K562 (cell line): ENCODE results near the gene IMMP2L. TPM values are rescaled to one million over a fixed set of nuclear protein-coding genes. Genes with fewer than 3 reads are reported as not detected.

Experiments
- ATAC-seq: fragments of 200-7000 bp; cut with Tn5 transposase; 3 replicates; pipeline ENCODE4 v1.9.1; 2020; ENCODE audit warnings: moderate library complexity
- BruUV-seq: library from RNA; stranded (reverse); fragments of 400-500 nt; replicated peaks from 2 replicates; lab custom pipeline; 2021; lab: Mats Ljungman, UMichigan
- CTCF ChIA-PET: fragments of 300-600 bp; formaldehyde crosslinking; extraction: SDS; loops from one replicate; lab custom pipeline; 2021; ENCODE audit warnings: low intra/inter-chr PET ratio; lab: Yijun Ruan, JAX
- POLR2A ChIA-PET: fragments of 300-600, 350-650 bp; sonication (Branson Sonifier 250); formaldehyde crosslinking; extraction: SDS; loops from one replicate; lab custom pipeline; 2021; ENCODE audit warnings: antibody characterized with exemption, inconsistent platforms; lab: Yijun Ruan, JAX
- DNase-seq, 4 experiments: peaks; one replicate each; pipeline versions ENCODE4 v3.0.0 to v3.0.0-alpha.2; 2011 to 2018; ENCODE audit warnings: low spot score in 3 of 4, mixed read lengths in 3 of 4; ENCODE audit errors: extremely low read depth in 1 of 4
- FAIRE-seq: peaks from 2 replicates; lab custom pipeline; 2011; peaks lifted over from hg19 to GRCh38; lab: Jason Lieb, UNC
- H2AFZ ChIP-seq: 2 replicates; pipeline ENCODE4 v1.6.0; 2011; ENCODE audit warnings: low read depth, low read length, control low read depth, inconsistent platforms
- H3K27ac ChIP-seq: fragments of 200-600 bp; 3 replicates; pipeline ENCODE4 v1.8.0; 2011; ENCODE audit warnings: low read depth, mild to moderate bottlenecking, control low read depth, inconsistent platforms, low read length, moderate library complexity, mixed read lengths; ENCODE audit errors: extremely low read depth
- H3K27me3 ChIP-seq, 2 experiments: fragments of 300-600 bp in 1 of 2; 2 replicates in 1 of 2; 3 replicates in 1 of 2; pipeline versions ENCODE4 v1.6.0 to v1.8.0; 2011; ENCODE audit warnings: inconsistent platforms in 2 of 2, low read length in 2 of 2, mild to moderate bottlenecking in 1 of 2, mixed read lengths in 1 of 2, moderate library complexity in 1 of 2; ENCODE audit not compliant: control insufficient read depth in 2 of 2, insufficient read depth in 2 of 2
- H3K36me3 ChIP-seq: fragments of 300-600 bp; 3 replicates; pipeline ENCODE4 v1.8.0; 2011; ENCODE audit warnings: mild to moderate bottlenecking, low read length, inconsistent platforms; ENCODE audit not compliant: control insufficient read depth, insufficient read depth
- H3K4me1 ChIP-seq, 2 experiments: fragments of 200-600 bp in 1 of 2; replicated peaks in 1 of 2; 2 replicates in 1 of 2; 3 replicates in 1 of 2; pipeline versions ENCODE4 v1.5.1 to v1.8.0; 2011; ENCODE audit warnings: inconsistent platforms in 2 of 2, low read length in 2 of 2, mild to moderate bottlenecking in 1 of 2, mixed read lengths in 1 of 2, moderate library complexity in 1 of 2; ENCODE audit not compliant: control insufficient read depth in 2 of 2, insufficient read depth in 2 of 2
- H3K4me2 ChIP-seq: 2 replicates; pipeline ENCODE4 v1.6.1; 2011; ENCODE audit warnings: low read length, control low read depth, inconsistent platforms, mixed read lengths; ENCODE audit not compliant: insufficient read depth
- H3K4me3 ChIP-seq: fragments of 200-600 bp; sonication (generic), shearing (Covaris generic); 2 replicates; pipeline ENCODE4 v1.5.1; 2016; ENCODE audit warnings: control low read depth, inconsistent platforms
- H3K79me2 ChIP-seq: fragments of 200-600 bp; 3 replicates; pipeline ENCODE4 v1.8.0; 2011; ENCODE audit warnings: low read length, inconsistent platforms; ENCODE audit not compliant: control insufficient read depth, insufficient read depth
- H3K9ac ChIP-seq, 2 experiments: 2 replicates each; pipeline versions ENCODE4 v1.6.0 to v1.6.1; 2011; ENCODE audit warnings: low read depth in 2 of 2, low read length in 2 of 2, control low read depth in 1 of 2, inconsistent platforms in 1 of 2, mild to moderate bottlenecking in 1 of 2, mixed read lengths in 1 of 2; ENCODE audit not compliant: insufficient read depth in 1 of 2
- H3K9me1 ChIP-seq: one replicate; pipeline ENCODE4 v1.6.0; 2011; ENCODE audit warnings: inconsistent platforms, mild to moderate bottlenecking, low read length, moderate library complexity; ENCODE audit not compliant: control insufficient read depth, insufficient read depth
- H3K9me3 ChIP-seq: replicated peaks from 2 replicates; pipeline ENCODE4 v1.5.1; 2011; ENCODE audit warnings: low read depth, low read length, inconsistent platforms; ENCODE audit not compliant: control insufficient read depth, insufficient read depth
- H4K20me1 ChIP-seq: replicated peaks from 2 replicates; pipeline ENCODE4 v1.6.1; 2011; ENCODE audit warnings: low read length, inconsistent platforms, mixed read lengths; ENCODE audit not compliant: control insufficient read depth, insufficient read depth
- CEBPB ChIP-seq: fragments of 450-650 bp; IDR thresholded peaks from 2 replicates; pipeline ENCODE4 v1.6.1; 2016; ENCODE audit warnings: missing genetic modification characterization, missing compliant biosample characterization
- CEBPG ChIP-seq, 3 experiments: fragments of 200-800 bp in 1 of 3; sonication (Bioruptor generic) in 1 of 3; sonication (generic) in 1 of 3; formaldehyde crosslinking in 1 of 3; IDR thresholded peaks in 2 of 3; conservative IDR thresholded peaks in 1 of 3; 2 replicates each; pipeline versions ENCODE4 v1.6.1 to v1.8.0; 2016 to 2022; ENCODE audit warnings: missing compliant biosample characterization in 2 of 3, missing genetic modification characterization in 2 of 3, mild to moderate bottlenecking in 1 of 3, missing genetic modification reagents in 1 of 3
- HLTF ChIP-seq: fragments of 450-650 bp; IDR thresholded peaks from 2 replicates; pipeline ENCODE4 v1.6.1; 2016
- MEF2D ChIP-seq: conservative IDR thresholded peaks from 2 replicates; pipeline ENCODE4 v1.6.1; 2016; ENCODE audit warnings: low read depth, missing genetic modification characterization, missing compliant biosample characterization
- NFE2 ChIP-seq: IDR thresholded peaks from 2 replicates; pipeline ENCODE4 v1.6.1; 2014; ENCODE audit warnings: antibody characterized with exemption, low read depth
- PHF8 ChIP-seq: fragments of 200-600 bp; sonication (generic); IDR thresholded peaks from 2 replicates; pipeline ENCODE4 v1.6.1; 2012; ENCODE audit warnings: mixed run types, mild to moderate bottlenecking, inconsistent platforms, low read length, moderate library complexity, borderline replicate concordance
- ZNF232 ChIP-seq: sonication (generic); formaldehyde crosslinking; IDR thresholded peaks from 2 replicates; pipeline ENCODE4 v1.8.0; 2022; ENCODE audit warnings: mild to moderate bottlenecking, missing genetic modification reagents
- ZNF583 ChIP-seq: fragments of 250-450 bp; sonication (Bioruptor Pico); IDR thresholded peaks from 2 replicates; pipeline ENCODE4 v1.4.0; 2020
- WGBS: fragments of 100-300 bp; shearing (Covaris generic); methylation state at CpG from one replicate; pipeline ENCODE4 v1.1.6; 2016; ENCODE audit warnings: low coverage, mixed read lengths; ENCODE audit not compliant: insufficient coverage; ENCODE audit errors: missing lambda C conversion rate; 5-methylcytosine and 5-hydroxymethylcytosine counted together
- in situ Hi-C: fragments of 300-500 bp; cut with MboI; formaldehyde crosslinking; loops from 4 replicates; pipeline ENCODE4 v1.15.0; 2018; ENCODE audit warnings: inconsistent platforms, mixed read lengths
- intact Hi-C: fragments of 100-400 bp; cut with micrococcal nuclease; formaldehyde crosslinking; loops from 2 replicates; pipeline ENCODE4 v1.14.2; 2022
- polyA plus RNA-seq, 8 experiments: library from polyadenylated mRNA; depleted of rRNA in 4 of 8; stranded (reverse) in 5 of 8; unstranded in 3 of 8; fragments of >200 nt; fragmentation: Nextera tagmentation in 2 of 8; fragmentation: Illumina TruSeq in 1 of 8; extraction: Ambion mirVana in 2 of 8; extraction: Trizol in 1 of 8; gene quantifications; 2 replicates each; pipeline versions ENCODE4 v1.2.1 to v1.2.3, GENCODE V29; 2011 to 2014; ENCODE audit warnings: inconsistent platforms in 1 of 8, missing spikeins in 1 of 8
- total RNA-seq, 7 experiments: library from RNA; depleted of rRNA in 6 of 7; stranded (reverse); fragments of >200 nt in 6 of 7; fragmentation: Illumina TruSeq in 2 of 7; extraction: Trizol in 2 of 7; gene quantifications; 2 replicates each; pipeline versions ENCODE4 v1.2.1 to v1.2.3, GENCODE V29; 2011 to 2021; ENCODE audit warnings: low replicate concordance in 1 of 7
- TF ChIP-seq, protein P1 (sequence below): fragments of 450-650 bp; IDR thresholded peaks from 2 replicates; pipeline ENCODE4 v1.6.1; 2016; ENCODE audit warnings: missing biosample characterization, missing genetic modification characterization

Gene IMMP2L
- total and polyA plus RNA-seq, 9 of the 15 experiments (the other 6 are each of a cell fraction or from before 2014, with no cell fraction given) = 29.7 to 116 (median 53.0) TPM

- TF ChIP-seq ZNF583 (CRISPR knock-in tag) = no peak
- no peak for TF ChIP-seq MEF2D
- no peak for TF ChIP-seq PHF8
- TF ChIP-seq ZNF232 (CRISPR knock-in tag) = no peak
Measured at GRCh38 chr7:111600091-111600490, 37.8 kb upstream of the IMMP2L start (continued).

DNA sequence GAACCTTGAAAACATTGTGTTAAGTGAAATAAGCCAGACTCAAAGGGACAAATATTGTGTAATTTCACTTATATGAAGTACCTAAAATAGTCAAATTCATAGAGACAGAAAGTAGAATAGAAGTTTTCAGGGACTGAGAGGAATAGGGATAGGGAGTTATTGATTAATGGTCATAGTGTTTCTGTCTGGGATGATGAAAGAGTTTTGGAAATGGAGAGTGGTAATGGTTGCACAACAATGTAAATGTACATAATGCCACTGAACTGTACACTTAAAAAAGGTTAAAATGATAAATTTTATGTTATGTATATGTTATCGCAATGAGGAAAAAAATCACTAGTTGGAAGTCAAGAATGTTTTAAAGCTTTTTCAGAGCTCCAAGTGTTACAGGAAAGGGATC is 33.5 kb upstream of the IMMP2L start:
- H3K9me3 ChIP-seq = no peaks in the 10 kb centered on the region
- no peaks in the 10 kb centered on the region for H3K36me3 ChIP-seq
- H3K4me2 ChIP-seq = no peak overlapping the region
- ATAC-seq (no peak), DNase-seq (no peak), FAIRE-seq (no peak)
- H2AFZ ChIP-seq = no peak overlapping the region
- intact Hi-C loops = no loop called here
- H3K27me3 ChIP-seq = peaks cover 0 to 5% of the 10 kb centered on the region in 2 experiments; a peak in 2 of 5 replicates
- H3K27ac ChIP-seq = no peak overlapping the region
- no TSS peak for BruUV-seq
- no peak overlapping the region for H3K4me3 ChIP-seq
- TF ChIP-seq NFE2 = no peak
- no peak for TF ChIP-seq CEBPG (CRISPR knock-in tag; IDR thresholded peaks at IDR 0.05)
- peak; percentile 53 to 67; a peak in 2 of 4 replicates for TF ChIP-seq CEBPG (tag; conservative IDR thresholded peaks at IDR 0.05 in 1 of 2, IDR thresholded peaks at IDR 0.05 in 1 of 2)
- TF ChIP-seq, protein P1, sequence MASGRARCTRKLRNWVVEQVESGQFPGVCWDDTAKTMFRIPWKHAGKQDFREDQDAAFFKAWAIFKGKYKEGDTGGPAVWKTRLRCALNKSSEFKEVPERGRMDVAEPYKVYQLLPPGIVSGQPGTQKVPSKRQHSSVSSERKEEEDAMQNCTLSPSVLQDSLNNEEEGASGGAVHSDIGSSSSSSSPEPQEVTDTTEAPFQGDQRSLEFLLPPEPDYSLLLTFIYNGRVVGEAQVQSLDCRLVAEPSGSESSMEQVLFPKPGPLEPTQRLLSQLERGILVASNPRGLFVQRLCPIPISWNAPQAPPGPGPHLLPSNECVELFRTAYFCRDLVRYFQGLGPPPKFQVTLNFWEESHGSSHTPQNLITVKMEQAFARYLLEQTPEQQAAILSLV (tag) = 0 out of 2 replicates have a peak, but pooled peaks have one; percentile 27
- peak; percentile 85; the same call in 1 of the 2 replicates for TF ChIP-seq CEBPB
- TF ChIP-seq HLTF = no peak
- 18% methylated on average over 1 of the region's 1 CpG for WGBS
- POLR2A ChIA-PET = no interaction called here
- no peaks in the 10 kb centered on the region for H3K4me1 ChIP-seq
- in situ Hi-C loops = no loop called here
- no peaks in the 10 kb centered on the region for H3K9me1 ChIP-seq
- H4K20me1 ChIP-seq = no peaks in the 10 kb centered on the region
- H3K79me2 ChIP-seq = no peaks in the 10 kb centered on the region
- CTCF ChIA-PET = no interaction called here
- no peak overlapping the region for H3K9ac ChIP-seq
